Suprapubic skin (tissue), 3 donors: Measurements from ENCODE around the gene FRYL.

Experiments used
- POLR2A ChIP-seq, 2 donors: fragments of 450-650 bp; IDR thresholded peaks; one replicate each; pipeline ENCODE4 v1.6.1; 2017; ENCODE audit warnings: antibody characterized with exemption in 2 of 2, mild to moderate bottlenecking in 2 of 2, moderate library complexity in 2 of 2
- TF ChIP-seq, protein P1 (sequence below), 2 donors: fragments of 200-600 bp in 1 of 2; fragments of 450-650 bp in 1 of 2; sonication (generic) in 1 of 2; IDR thresholded peaks; one replicate each; pipeline ENCODE4 v1.5.1; 2016 to 2019; ENCODE audit warnings: antibody characterized with exemption in 2 of 2, mild to moderate bottlenecking in 1 of 2, moderate library complexity in 1 of 2

DNA sequence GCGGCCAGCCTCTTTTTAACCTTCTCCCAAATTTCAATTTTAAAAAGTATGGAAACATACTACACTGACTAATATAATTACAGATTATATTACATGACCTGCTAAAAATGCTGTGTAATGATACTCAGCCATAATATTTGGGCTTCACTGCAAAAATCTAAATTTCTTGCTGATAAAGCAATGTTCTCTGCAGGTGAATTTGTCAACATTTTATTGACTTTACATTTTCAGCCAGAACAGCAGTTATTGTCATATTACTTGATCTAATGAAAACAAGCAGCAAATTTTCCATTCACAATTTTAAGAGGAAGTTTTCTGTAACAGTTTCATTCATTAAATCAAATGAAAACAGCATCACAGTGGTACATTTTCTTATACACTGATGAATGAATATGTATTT lies 91.1 kb downstream of the FRYL start:
- TF ChIP-seq, protein P1, sequence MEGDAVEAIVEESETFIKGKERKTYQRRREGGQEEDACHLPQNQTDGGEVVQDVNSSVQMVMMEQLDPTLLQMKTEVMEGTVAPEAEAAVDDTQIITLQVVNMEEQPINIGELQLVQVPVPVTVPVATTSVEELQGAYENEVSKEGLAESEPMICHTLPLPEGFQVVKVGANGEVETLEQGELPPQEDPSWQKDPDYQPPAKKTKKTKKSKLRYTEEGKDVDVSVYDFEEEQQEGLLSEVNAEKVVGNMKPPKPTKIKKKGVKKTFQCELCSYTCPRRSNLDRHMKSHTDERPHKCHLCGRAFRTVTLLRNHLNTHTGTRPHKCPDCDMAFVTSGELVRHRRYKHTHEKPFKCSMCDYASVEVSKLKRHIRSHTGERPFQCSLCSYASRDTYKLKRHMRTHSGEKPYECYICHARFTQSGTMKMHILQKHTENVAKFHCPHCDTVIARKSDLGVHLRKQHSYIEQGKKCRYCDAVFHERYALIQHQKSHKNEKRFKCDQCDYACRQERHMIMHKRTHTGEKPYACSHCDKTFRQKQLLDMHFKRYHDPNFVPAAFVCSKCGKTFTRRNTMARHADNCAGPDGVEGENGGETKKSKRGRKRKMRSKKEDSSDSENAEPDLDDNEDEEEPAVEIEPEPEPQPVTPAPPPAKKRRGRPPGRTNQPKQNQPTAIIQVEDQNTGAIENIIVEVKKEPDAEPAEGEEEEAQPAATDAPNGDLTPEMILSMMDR (IDR thresholded peaks at IDR 0.05): no peak
- TF ChIP-seq POLR2A (IDR thresholded peaks at IDR 0.05): no peak
